K562 (cell line): ENCODE measurements around the gene ALS2CL. TPM values are rescaled to one million over a fixed set of nuclear protein-coding genes. Genes with fewer than 3 reads are reported as not detected.
A peak's percentile ranks its signal among the peaks of the same experiment; 100 is the strongest.

Experiments
- CLOCK ChIP-seq: fragments of 250-450 bp; sonication (Bioruptor Pico); IDR thresholded peaks from 2 replicates; pipeline ENCODE4 v1.4.0; 2020; ENCODE audit warnings: mild to moderate bottlenecking, moderate library complexity, borderline replicate concordance
- FOXO4 ChIP-seq: fragments of 450-650 bp; formaldehyde crosslinking; IDR thresholded peaks from 2 replicates; pipeline ENCODE4 v1.4.0; 2020; ENCODE audit warnings: mild to moderate bottlenecking, moderate library complexity
- NEUROD1 ChIP-seq: fragments of 150-350 bp; IDR thresholded peaks from 2 replicates; pipeline ENCODE4 v1.6.1; 2014; ENCODE audit warnings: borderline replicate concordance, low read length, low read depth; ENCODE audit not compliant: partially characterized antibody
- NFIC ChIP-seq: fragments of 450-650 bp; IDR thresholded peaks from 2 replicates; pipeline ENCODE4 v1.6.1; 2017; ENCODE audit warnings: mild to moderate bottlenecking, inconsistent platforms
- NR2C1 ChIP-seq, 2 experiments: fragments of 450-650 bp; IDR thresholded peaks; 2 replicates each; pipeline ENCODE4 v1.6.1; 2017; ENCODE audit warnings: mild to moderate bottlenecking in 2 of 2, antibody characterized with exemption in 1 of 2, inconsistent platforms in 1 of 2, missing compliant biosample characterization in 1 of 2, missing genetic modification characterization in 1 of 2
- NR4A1 ChIP-seq, 2 experiments: fragments of 250-450 bp in 1 of 2; fragments of 450-650 bp in 1 of 2; sonication (Bioruptor Pico) in 1 of 2; IDR thresholded peaks; 2 replicates each; pipeline versions ENCODE4 v1.4.0 to v1.6.1; 2016 to 2020; ENCODE audit warnings: mild to moderate bottlenecking in 2 of 2, missing compliant biosample characterization in 1 of 2, missing genetic modification characterization in 1 of 2, moderate library complexity in 1 of 2
- PHF8 ChIP-seq: fragments of 200-600 bp; sonication (generic); IDR thresholded peaks from 2 replicates; pipeline ENCODE4 v1.6.1; 2012; ENCODE audit warnings: mixed run types, mild to moderate bottlenecking, inconsistent platforms, low read length, moderate library complexity, borderline replicate concordance
- RAD51 ChIP-seq: fragments of 450-650 bp; IDR thresholded peaks from 2 replicates; pipeline ENCODE4 v1.7.1; 2016; ENCODE audit warnings: low read depth, mild to moderate bottlenecking, borderline replicate concordance
- RBM34 ChIP-seq: fragments of 200-400 bp; formaldehyde crosslinking; IDR thresholded peaks from 2 replicates; pipeline ENCODE4 v1.6.1; 2018; ENCODE audit warnings: low read length, borderline replicate concordance; ENCODE audit not compliant: insufficient read depth
- ZNF586 ChIP-seq: fragments of 450-650 bp; formaldehyde crosslinking; conservative IDR thresholded peaks from 2 replicates; pipeline ENCODE4 v1.4.0; 2020; ENCODE audit warnings: mild to moderate bottlenecking, moderate library complexity
- ZNF75A ChIP-seq: fragments of 450-650 bp; formaldehyde crosslinking; IDR thresholded peaks from 2 replicates; pipeline ENCODE4 v1.4.0; 2020; ENCODE audit warnings: mild to moderate bottlenecking
- ZNF76 ChIP-seq: fragments of 250-450 bp; sonication (Bioruptor Pico); IDR thresholded peaks from 2 replicates; pipeline ENCODE4 v1.4.0; 2020; ENCODE audit warnings: mild to moderate bottlenecking, moderate library complexity, borderline replicate concordance
- polyA plus RNA-seq, 8 experiments: library from polyadenylated mRNA; depleted of rRNA in 4 of 8; stranded (reverse) in 5 of 8; unstranded in 3 of 8; fragments of >200 nt; fragmentation: Nextera tagmentation in 2 of 8; fragmentation: Illumina TruSeq in 1 of 8; extraction: Ambion mirVana in 2 of 8; extraction: Trizol in 1 of 8; gene quantifications; 2 replicates each; pipeline versions ENCODE4 v1.2.1 to v1.2.3, GENCODE V29; 2011 to 2014; ENCODE audit warnings: inconsistent platforms in 1 of 8, missing spikeins in 1 of 8
- total RNA-seq, 7 experiments: library from RNA; depleted of rRNA in 6 of 7; stranded (reverse); fragments of >200 nt in 6 of 7; fragmentation: Illumina TruSeq in 2 of 7; extraction: Trizol in 2 of 7; gene quantifications; 2 replicates each; pipeline versions ENCODE4 v1.2.1 to v1.2.3, GENCODE V29; 2011 to 2021; ENCODE audit warnings: low replicate concordance in 1 of 7
- TF ChIP-seq, protein P1 (sequence below): IDR thresholded peaks from 3 replicates; pipeline ENCODE4 v1.6.1; 2011; ENCODE audit warnings: borderline replicate concordance, mild to moderate bottlenecking; ENCODE audit not compliant: insufficient read length, insufficient read depth
- TF ChIP-seq, protein P2 (sequence below): sonication (generic); formaldehyde crosslinking; IDR thresholded peaks from 2 replicates; pipeline ENCODE4 v1.8.0; 2022; ENCODE audit warnings: missing genetic modification reagents, mild to moderate bottlenecking, borderline replicate concordance
- TF ChIP-seq, protein P3 (sequence below), 3 experiments: fragments of 200-800 bp in 1 of 3; sonication (Bioruptor generic) in 1 of 3; sonication (generic) in 1 of 3; formaldehyde crosslinking in 1 of 3; IDR thresholded peaks; 2 replicates each; pipeline versions ENCODE4 v1.6.1 to v1.8.0; 2016 to 2022; ENCODE audit warnings: mild to moderate bottlenecking in 2 of 3, missing compliant biosample characterization in 2 of 3, missing genetic modification characterization in 2 of 3, missing genetic modification reagents in 1 of 3

The ALS2CL gene
- total and polyA plus RNA-seq, 9 of the 15 experiments (the other 6 are each of a cell fraction or from before 2014, with no cell fraction given): 0.03 to 0.13 (median 0.05) TPM; not detected in 3

DNA sequence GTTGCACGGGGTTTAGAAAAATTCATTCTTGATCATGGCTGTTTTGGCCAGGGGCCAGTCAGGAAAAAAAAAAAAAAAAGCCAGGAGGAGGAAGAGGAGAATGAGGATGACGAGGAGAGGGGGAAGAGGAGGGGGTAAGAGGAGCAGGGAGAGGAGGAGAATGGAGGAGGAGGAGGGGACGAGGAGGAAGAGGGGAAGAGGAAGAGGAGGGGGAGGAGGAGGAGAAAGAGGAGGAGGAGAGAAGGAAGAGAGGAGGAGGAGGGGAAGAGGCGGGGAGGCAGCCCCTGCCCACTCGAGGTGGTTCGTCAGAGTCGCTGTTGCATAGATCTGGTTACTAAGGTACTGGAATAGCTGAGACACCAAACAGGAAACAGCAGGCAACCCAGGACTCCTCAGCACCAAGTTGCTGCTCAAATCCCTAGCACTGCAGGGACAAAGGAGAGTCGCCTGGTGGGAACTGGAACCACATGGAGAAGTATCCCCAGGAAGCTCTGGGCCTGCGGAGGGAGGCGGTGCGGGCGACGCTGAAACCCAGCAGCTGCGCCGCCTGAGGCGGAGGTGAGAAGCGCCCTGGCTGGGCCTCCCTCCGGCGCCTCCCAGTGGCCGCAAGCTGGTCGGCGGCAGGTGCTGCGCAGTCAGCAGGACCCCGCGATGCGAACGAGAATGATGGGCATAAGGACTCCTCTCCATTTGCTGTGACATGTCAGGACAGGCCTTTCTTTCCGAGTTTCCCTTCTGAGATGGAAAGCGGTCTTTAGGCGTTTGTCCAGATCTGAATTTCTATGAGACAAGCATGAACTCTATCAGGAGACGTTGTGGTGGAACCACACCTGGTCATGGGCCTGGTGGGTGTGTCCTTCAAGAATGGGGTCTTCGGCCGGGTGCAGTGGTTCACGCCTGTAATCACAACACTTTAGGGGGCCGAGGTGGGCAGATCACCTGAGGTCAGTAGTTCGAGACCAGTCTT is 63.6 kb downstream of the ALS2CL start (continued):
- TF ChIP-seq CLOCK (CRISPR knock-in tag) (no peak), NFIC (peak; percentile 60), RBM34 (no peak), ZNF586 (CRISPR knock-in tag) (no peak), PHF8 (no peak; the same call in 1 of the 2 replicates), ZNF75A (CRISPR knock-in tag) (no peak), FOXO4 (CRISPR knock-in tag) (no peak), NR2C1 (IDR thresholded peaks at IDR 0.05) (no peak), NR2C1 (tag; IDR thresholded peaks at IDR 0.05) (no peak), ZNF76 (CRISPR knock-in tag) (no peak), NEUROD1 (peak; percentile 44), RAD51 (no peak), NR4A1 (CRISPR knock-in tag; IDR thresholded peaks at IDR 0.05) (no peak), NR4A1 (tag; IDR thresholded peaks at IDR 0.05) (0 out of 2 replicates have a peak, but pooled peaks have one; percentile 33)
- TF ChIP-seq, protein P1, sequence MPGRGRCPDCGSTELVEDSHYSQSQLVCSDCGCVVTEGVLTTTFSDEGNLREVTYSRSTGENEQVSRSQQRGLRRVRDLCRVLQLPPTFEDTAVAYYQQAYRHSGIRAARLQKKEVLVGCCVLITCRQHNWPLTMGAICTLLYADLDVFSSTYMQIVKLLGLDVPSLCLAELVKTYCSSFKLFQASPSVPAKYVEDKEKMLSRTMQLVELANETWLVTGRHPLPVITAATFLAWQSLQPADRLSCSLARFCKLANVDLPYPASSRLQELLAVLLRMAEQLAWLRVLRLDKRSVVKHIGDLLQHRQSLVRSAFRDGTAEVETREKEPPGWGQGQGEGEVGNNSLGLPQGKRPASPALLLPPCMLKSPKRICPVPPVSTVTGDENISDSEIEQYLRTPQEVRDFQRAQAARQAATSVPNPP: no peak
- TF ChIP-seq, protein P2, sequence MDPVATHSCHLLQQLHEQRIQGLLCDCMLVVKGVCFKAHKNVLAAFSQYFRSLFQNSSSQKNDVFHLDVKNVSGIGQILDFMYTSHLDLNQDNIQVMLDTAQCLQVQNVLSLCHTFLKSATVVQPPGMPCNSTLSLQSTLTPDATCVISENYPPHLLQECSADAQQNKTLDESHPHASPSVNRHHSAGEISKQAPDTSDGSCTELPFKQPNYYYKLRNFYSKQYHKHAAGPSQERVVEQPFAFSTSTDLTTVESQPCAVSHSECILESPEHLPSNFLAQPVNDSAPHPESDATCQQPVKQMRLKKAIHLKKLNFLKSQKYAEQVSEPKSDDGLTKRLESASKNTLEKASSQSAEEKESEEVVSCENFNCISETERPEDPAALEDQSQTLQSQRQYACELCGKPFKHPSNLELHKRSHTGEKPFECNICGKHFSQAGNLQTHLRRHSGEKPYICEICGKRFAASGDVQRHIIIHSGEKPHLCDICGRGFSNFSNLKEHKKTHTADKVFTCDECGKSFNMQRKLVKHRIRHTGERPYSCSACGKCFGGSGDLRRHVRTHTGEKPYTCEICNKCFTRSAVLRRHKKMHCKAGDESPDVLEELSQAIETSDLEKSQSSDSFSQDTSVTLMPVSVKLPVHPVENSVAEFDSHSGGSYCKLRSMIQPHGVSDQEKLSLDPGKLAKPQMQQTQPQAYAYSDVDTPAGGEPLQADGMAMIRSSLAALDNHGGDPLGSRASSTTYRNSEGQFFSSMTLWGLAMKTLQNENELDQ (CRISPR knock-in tag): 0 out of 2 replicates have a peak, but pooled peaks have one; percentile 53
- TF ChIP-seq, protein P3, sequence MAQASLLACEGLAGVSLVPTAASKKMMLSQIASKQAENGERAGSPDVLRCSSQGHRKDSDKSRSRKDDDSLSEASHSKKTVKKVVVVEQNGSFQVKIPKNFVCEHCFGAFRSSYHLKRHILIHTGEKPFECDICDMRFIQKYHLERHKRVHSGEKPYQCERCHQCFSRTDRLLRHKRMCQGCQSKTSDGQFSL (CRISPR knock-in tag; IDR thresholded peaks at IDR 0.05): no peak
- TF ChIP-seq, protein P3 (tag; IDR thresholded peaks at IDR 0.05): no peak
